Tibial artery (tissue), 4 donors: Measurements from ENCODE around the gene MON1A.
"Not testable (repeated sequence)": the region's sequence is repeated elsewhere in the genome, so short reads cannot be mapped to it uniquely, and the experiment has no call there.

Source experiments
- DNase-seq, 2 donors: peaks; one replicate each; pipeline ENCODE4 v3.0.0-alpha.2; 2019
- H3K27ac ChIP-seq, 2 donors: fragments of 200-600 bp; sonication (generic) in 1 of 2; 1 replicate in 1 of 2; 2 replicates in 1 of 2; pipeline ENCODE4 v1.5.1; 2018 to 2019; ENCODE audit warnings: mild to moderate bottlenecking in 1 of 2
- H3K27me3 ChIP-seq, 2 donors: fragments of 200-600 bp; sonication (generic) in 1 of 2; one replicate each; pipeline versions ENCODE4 v1.5.1 to v1.6.0; 2016 to 2019
- H3K36me3 ChIP-seq, 3 donors: fragments of 200-600 bp; sonication (generic) in 2 of 3; one replicate each; pipeline ENCODE4 v1.5.1; 2016 to 2019; ENCODE audit warnings: mild to moderate bottlenecking in 2 of 3
- H3K4me1 ChIP-seq, 4 donors: fragments of 200-600 bp; sonication (generic) in 2 of 4; 1 replicate in 3 of 4; 2 replicates in 1 of 4; pipeline ENCODE4 v1.5.1; 2016 to 2019
- H3K4me3 ChIP-seq, 2 donors: fragments of 200-600 bp; sonication (generic) in 1 of 2; 1 replicate in 1 of 2; 2 replicates in 1 of 2; pipeline ENCODE4 v1.5.1; 2018 to 2019; ENCODE audit warnings: mild to moderate bottlenecking in 2 of 2
- H3K9me3 ChIP-seq, 3 donors: fragments of 200-600 bp; sonication (generic) in 1 of 3; one replicate each; pipeline ENCODE4 v1.5.1; 2016 to 2019
- CTCF ChIP-seq, 2 experiments: fragments of 200-600 bp in 1 of 2; fragments of 450-650 bp in 1 of 2; IDR thresholded peaks; one replicate each; pipeline ENCODE4 v1.5.1; 2017 to 2019; ENCODE audit warnings: antibody characterized with exemption in 2 of 2, mild to moderate bottlenecking in 1 of 2, moderate library complexity in 1 of 2
- intact Hi-C: fragments of 100-400 bp; cut with DNase I; formaldehyde crosslinking; loops from one replicate; pipeline ENCODE4 v1.15.0; 2023; ENCODE audit warnings: low total_unique reads

The MON1A gene

GRCh38 chr3:49910409-49911123, 19.0 kb downstream of the MON1A start:
- Histone ChIP-seq H3K36me3 (peaks cover 17 to 46% (median 45%) of the 10 kb centered on the region in 3 donors), H3K4me3 (no peak overlapping the region), H3K9me3 (no peaks in the 10 kb centered on the region), H3K27ac (no peak overlapping the region), H3K27me3 (no peaks in the 10 kb centered on the region), H3K4me1 (peaks cover 0 to 12% (median 8%) of the 10 kb centered on the region in 4 donors)
- intact Hi-C loops: no loop called here
- TF ChIP-seq CTCF (IDR thresholded peaks at IDR 0.05): no peak
- DNase-seq: no peak

GRCh38 chr3:49908373-49909199, 21.0 kb downstream of the MON1A start:
- no peak for DNase-seq
- no peak overlapping the region for H3K27ac ChIP-seq
- intact Hi-C loops: loop anchor here (10.0 kb wide), 1 partner anchor 64 kb away; no protein-coding TSS in a partner anchor
- no peak for TF ChIP-seq CTCF (IDR thresholded peaks at IDR 0.05)
- peaks cover 0 to 30% (median 14%) of the 10 kb centered on the region in 4 donors for H3K4me1 ChIP-seq
- H3K27me3 ChIP-seq: no peaks in the 10 kb centered on the region
- H3K4me3 ChIP-seq: no peak overlapping the region
- H3K9me3 ChIP-seq: no peaks in the 10 kb centered on the region
- peaks cover 17 to 46% (median 45%) of the 10 kb centered on the region in 3 donors for H3K36me3 ChIP-seq

- Histone ChIP-seq H3K4me3 (peak overlapping the region; percentile 26 to 42), H3K27me3 (no peaks in the 10 kb centered on the region), H3K4me1 (peaks cover 0 to 47% (median 18%) of the 10 kb centered on the region in 4 donors), H3K36me3 (peaks cover 12 to 27% (median 26%) of the 10 kb centered on the region in 3 donors), H3K27ac (peak overlapping the region; percentile 54), H3K9me3 (no peaks in the 10 kb centered on the region)
- intact Hi-C loops: loop anchor here (10.0 kb wide), 1 partner anchor 61 kb away; no protein-coding TSS in a partner anchor
- TF ChIP-seq CTCF (IDR thresholded peaks at IDR 0.05): peak; percentile 56 to 68
- peak in 1 of 2 donors; percentile 33 for DNase-seq
Observed at GRCh38 chr3:49906073-49906743, 23.4 kb downstream of the MON1A start.

- not testable (repeated sequence) for H3K9me3 ChIP-seq, DNase-seq, H3K27ac ChIP-seq, H3K27me3 ChIP-seq, H3K4me3 ChIP-seq
- Histone ChIP-seq H3K4me1 (peaks cover 0 to 55% (median 23%) of the 10 kb centered on the region in 4 donors), H3K36me3 (peaks cover under 1 to 11% (median 8%) of the 10 kb centered on the region in 3 donors)
- intact Hi-C loops: loop anchor here (10.0 kb wide), 1 partner anchor 60 kb away; no protein-coding TSS in a partner anchor
Observed at GRCh38 chr3:49904448-49904847, 25.2 kb downstream of the MON1A start.

GRCh38 chr3:49903451-49904424, 25.9 kb downstream of the MON1A start, which contains the start of gene MST1R:
Gene MST1R, minus strand, starts transcription at chr3:49903873. Its CDS starts 264 bp downstream, at chr3:49903609.
- H3K36me3 ChIP-seq: peaks cover 0 to 4% (median 1%) of the 10 kb centered on the region in 3 donors
- TF ChIP-seq CTCF (IDR thresholded peaks at IDR 0.05): no peak
- peaks cover 0 to 55% (median 23%) of the 10 kb centered on the region in 4 donors for H3K4me1 ChIP-seq
- no peaks in the 10 kb centered on the region for H3K9me3 ChIP-seq
- no peaks in the 10 kb centered on the region for H3K27me3 ChIP-seq
- peak within 1 kb of the TSS in 1 of 2 donors; percentile 2 for H3K27ac ChIP-seq
- peak within 1 kb of the TSS; percentile 42 to 46 for H3K4me3 ChIP-seq
- intact Hi-C loops: loop anchor here (10.0 kb wide), 1 partner anchor 59 kb away; no protein-coding TSS in a partner anchor
- peak; percentile 51 to 77 for DNase-seq
